Esophagus squamous epithelium (tissue), 5 donors: ENCODE measurements around the gene PEX5. TPM values are rescaled to one million over a fixed set of nuclear protein-coding genes. Genes with fewer than 3 reads are reported as not detected.

Experiments used
- DNase-seq: peaks from one replicate; lab custom pipeline; 2025; lab: John Stamatoyannopoulos, UW
- H3K27ac ChIP-seq, 4 donors: fragments of 200-600 bp; sonication (generic); one replicate each; pipeline ENCODE4 v1.5.1; 2016 to 2019; ENCODE audit warnings: mild to moderate bottlenecking in 1 of 4
- H3K27me3 ChIP-seq, 4 donors: fragments of 200-600 bp; sonication (generic); 1 replicate in 3 of 4; 2 replicates in 1 of 4; pipeline versions ENCODE4 v1.5.1 to v1.6.0; 2017 to 2021; ENCODE audit warnings: antibody characterized with exemption in 1 of 4
- H3K36me3 ChIP-seq, 3 donors: fragments of 200-600 bp; sonication (generic); one replicate each; pipeline ENCODE4 v1.5.1; 2016 to 2019
- H3K4me1 ChIP-seq, 3 donors: fragments of 200-600 bp; sonication (generic); one replicate each; pipeline ENCODE4 v1.5.1; 2017 to 2019
- H3K4me3 ChIP-seq, 4 donors: fragments of 200-600 bp; sonication (generic); 1 replicate in 3 of 4; 2 replicates in 1 of 4; pipeline ENCODE4 v1.5.1; 2016 to 2019; ENCODE audit warnings: mild to moderate bottlenecking in 2 of 4, moderate library complexity in 1 of 4
- H3K9me3 ChIP-seq, 3 donors: fragments of 200-600 bp; sonication (generic); one replicate each; pipeline ENCODE4 v1.5.1; 2016 to 2019
- CTCF ChIP-seq, 6 experiments: fragments of 450-650 bp in 4 of 6; fragments of 200-600 bp in 2 of 6; sonication (generic) in 2 of 6; IDR thresholded peaks; one replicate each; pipeline ENCODE4 v1.5.1; 2016 to 2019; ENCODE audit warnings: antibody characterized with exemption in 6 of 6, mild to moderate bottlenecking in 4 of 6, moderate library complexity in 4 of 6
- POLR2A ChIP-seq, 4 donors: fragments of 450-650 bp; IDR thresholded peaks; one replicate each; pipeline ENCODE4 v1.6.1; 2017; ENCODE audit warnings: antibody characterized with exemption in 4 of 4, mild to moderate bottlenecking in 4 of 4, moderate library complexity in 3 of 4
- WGBS, 2 donors: methylation state at CpG; one replicate each; pipeline ENCODE4 v1.1.5; 2018; 5-methylcytosine and 5-hydroxymethylcytosine counted together
- intact Hi-C: fragments of 100-400 bp; cut with DNase I; formaldehyde crosslinking; loops from one replicate; pipeline ENCODE4 v1.15.0; 2022
- total RNA-seq, 4 donors: library from RNA; depleted of rRNA; stranded (reverse); fragments of >200 nt; gene quantifications; one replicate each; pipeline ENCODE4 v1.1.0, GENCODE V29; 2016
- donor health status: DM: yes; HTN: yes; CAD: no.

The PEX5 gene
- total RNA-seq, 4 donors from 2014 or later: 15.5 to 38.1 (median 19.9) TPM

GRCh38 chr12:7219599-7220243, 30.2 kb downstream of the PEX5 start:
- no peaks in the 10 kb centered on the region for H3K9me3 ChIP-seq
- no peaks in the 10 kb centered on the region for H3K4me1 ChIP-seq
- H3K27ac ChIP-seq: no peak overlapping the region
- H3K4me3 ChIP-seq: no peak overlapping the region
- TF ChIP-seq CTCF (IDR thresholded peaks at IDR 0.05) (peak; percentile 57 to 84 (median 82)), POLR2A (IDR thresholded peaks at IDR 0.05) (no peak)
- H3K27me3 ChIP-seq: no peaks in the 10 kb centered on the region
- 2 to 13% methylated on average over 3 of the region's 3 CpGs for WGBS, 2 donors
- DNase-seq: no peak
- H3K36me3 ChIP-seq: no peaks in the 10 kb centered on the region
- intact Hi-C loops: loop anchor here (5.0 kb wide), 2 partner anchors 243 to 423 kb away; no protein-coding TSS in a partner anchor

GRCh38 chr12:7221486-7221885, 32.0 kb downstream of the PEX5 start:
- H3K9me3 ChIP-seq: no peaks in the 10 kb centered on the region
- H3K4me1 ChIP-seq: no peaks in the 10 kb centered on the region
- H3K36me3 ChIP-seq: no peaks in the 10 kb centered on the region
- TF ChIP-seq CTCF (IDR thresholded peaks at IDR 0.05) (no peak), POLR2A (IDR thresholded peaks at IDR 0.05) (no peak)
- intact Hi-C loops: loop anchor here (5.0 kb wide), 2 partner anchors 241 to 421 kb away; no protein-coding TSS in a partner anchor
- H3K27me3 ChIP-seq: no peaks in the 10 kb centered on the region
- no peak for DNase-seq
- WGBS, 2 donors: 69 to 79% methylated on average over 1 of the region's 1 CpG
- H3K27ac ChIP-seq: no peak overlapping the region
- no peak overlapping the region for H3K4me3 ChIP-seq

- no peak for DNase-seq
- intact Hi-C loops: no loop called here
- H3K4me3 ChIP-seq: no peak overlapping the region
- H3K36me3 ChIP-seq: no peaks in the 10 kb centered on the region
- TF ChIP-seq CTCF (IDR thresholded peaks at IDR 0.05) (no peak), POLR2A (IDR thresholded peaks at IDR 0.05) (no peak)
- H3K4me1 ChIP-seq: no peaks in the 10 kb centered on the region
- peaks cover 0 to 9% (median 0%) of the 10 kb centered on the region in 4 donors for H3K27me3 ChIP-seq
- no peak overlapping the region for H3K27ac ChIP-seq
- 57 to 67% methylated on average over 2 of the region's 2 CpGs for WGBS, 2 donors
- H3K9me3 ChIP-seq: no peaks in the 10 kb centered on the region
These were observed 40.3 kb downstream of the PEX5 start for GRCh38 chr12:7229741-7230140.

- H3K36me3 ChIP-seq: no peaks in the 10 kb centered on the region
- TF ChIP-seq CTCF (IDR thresholded peaks at IDR 0.05): no peak
- TF ChIP-seq POLR2A (IDR thresholded peaks at IDR 0.05): no peak
- no peak for DNase-seq
- H3K4me1 ChIP-seq: no peaks in the 10 kb centered on the region
- H3K9me3 ChIP-seq: no peaks in the 10 kb centered on the region
- 83 to 84% methylated on average over 3 of the region's 3 CpGs for WGBS, 2 donors
- H3K4me3 ChIP-seq: no peak overlapping the region
- intact Hi-C loops: no loop called here
- H3K27me3 ChIP-seq: no peaks in the 10 kb centered on the region
- no peak overlapping the region for H3K27ac ChIP-seq
These were observed 52.0 kb downstream of the PEX5 start for GRCh38 chr12:7241404-7242005.
